Lower leg skin (tissue), 4 donors: ENCODE data around the gene PSRC1. TPM values are rescaled to one million over a fixed set of nuclear protein-coding genes. Genes with fewer than 3 reads are reported as not detected.

ENCODE experiments used
- DNase-seq, 2 donors: peaks; one replicate each; pipeline ENCODE4 v3.0.0-alpha.2; 2019; ENCODE audit warnings: low spot score in 2 of 2
- H3K4me3 ChIP-seq: fragments of 200-600 bp; sonication (generic); 2 replicates; pipeline ENCODE4 v1.5.1; 2017; ENCODE audit warnings: mild to moderate bottlenecking, low read depth; ENCODE audit not compliant: poor library complexity, severe bottlenecking
- POLR2A ChIP-seq, 2 donors: fragments of 450-650 bp; IDR thresholded peaks; one replicate each; pipeline ENCODE4 v1.6.1; 2016 to 2017; ENCODE audit warnings: antibody characterized with exemption in 2 of 2, mild to moderate bottlenecking in 1 of 2, moderate library complexity in 1 of 2
- WGBS, 2 donors: methylation state at CpG; one replicate each; pipeline ENCODE4 v1.1.5; 2018; 5-methylcytosine and 5-hydroxymethylcytosine counted together
- intact Hi-C: fragments of 100-400 bp; cut with DNase I; formaldehyde crosslinking; loops from one replicate; pipeline ENCODE4 v1.15.0; 2023; ENCODE audit warnings: low total_unique reads
- total RNA-seq, 4 donors: library from RNA; depleted of rRNA; stranded (reverse); fragments of >200 nt; gene quantifications; one replicate each; pipeline ENCODE4 v1.1.0, GENCODE V29; 2016
- TF ChIP-seq, protein P1 (sequence below), 3 donors: fragments of 450-650 bp; IDR thresholded peaks; one replicate each; pipeline ENCODE4 v1.5.1; 2016; ENCODE audit warnings: antibody characterized with exemption in 3 of 3, mild to moderate bottlenecking in 3 of 3, moderate library complexity in 2 of 3

PSRC1 gene
- total RNA-seq, 4 donors from 2014 or later, result 2.8 to 6.9 (median 5.3) TPM

DNA sequence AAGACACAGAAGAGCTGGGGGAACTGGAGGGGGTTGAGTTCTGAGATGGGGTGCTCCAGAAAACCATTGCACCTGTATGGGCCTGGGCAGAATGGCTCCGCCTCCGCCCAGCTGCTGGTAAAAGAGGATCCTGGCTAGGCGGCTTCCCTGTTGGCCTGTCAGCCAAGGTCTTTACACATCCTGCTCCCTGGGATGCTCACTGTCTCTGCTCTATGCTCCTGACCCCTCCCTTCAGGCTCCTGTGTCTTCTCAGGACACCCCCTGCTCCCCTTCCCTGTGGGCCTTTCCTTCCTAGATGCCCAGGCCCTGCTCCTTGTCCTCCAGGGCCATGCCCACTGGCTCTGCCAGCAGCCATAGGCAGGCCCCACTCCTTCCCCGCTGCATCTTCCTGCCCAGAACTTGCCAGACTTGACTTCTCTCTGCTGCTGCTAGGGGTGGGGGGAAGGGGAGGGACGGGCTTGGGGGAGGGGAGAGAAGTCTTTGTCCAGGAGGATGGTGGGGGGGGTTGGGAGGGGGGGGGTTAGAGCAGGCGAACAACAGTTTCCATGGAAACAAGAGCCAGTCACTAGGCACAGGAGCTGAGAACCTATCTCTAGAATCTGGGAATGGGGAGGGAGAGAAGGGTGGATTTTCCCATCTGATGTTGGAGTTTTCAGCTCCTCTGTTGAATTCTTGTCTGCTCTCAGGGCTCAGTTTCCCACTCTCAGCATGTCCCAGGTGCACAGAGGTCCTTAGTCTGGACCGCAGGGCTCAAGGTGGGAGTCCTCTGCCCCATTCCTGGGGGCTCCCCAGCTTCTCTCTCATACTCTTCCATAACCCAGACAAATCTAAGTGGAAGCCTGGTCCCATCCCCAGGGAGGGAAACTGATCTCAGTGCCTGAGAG is 23.0 kb downstream of the PSRC1 start:
- intact Hi-C loops, result loop anchor here (5.0 kb wide), 1 partner anchor 142 kb away; no protein-coding TSS in a partner anchor
- TF ChIP-seq POLR2A (IDR thresholded peaks at IDR 0.05), result no peak
- TF ChIP-seq, protein P1, sequence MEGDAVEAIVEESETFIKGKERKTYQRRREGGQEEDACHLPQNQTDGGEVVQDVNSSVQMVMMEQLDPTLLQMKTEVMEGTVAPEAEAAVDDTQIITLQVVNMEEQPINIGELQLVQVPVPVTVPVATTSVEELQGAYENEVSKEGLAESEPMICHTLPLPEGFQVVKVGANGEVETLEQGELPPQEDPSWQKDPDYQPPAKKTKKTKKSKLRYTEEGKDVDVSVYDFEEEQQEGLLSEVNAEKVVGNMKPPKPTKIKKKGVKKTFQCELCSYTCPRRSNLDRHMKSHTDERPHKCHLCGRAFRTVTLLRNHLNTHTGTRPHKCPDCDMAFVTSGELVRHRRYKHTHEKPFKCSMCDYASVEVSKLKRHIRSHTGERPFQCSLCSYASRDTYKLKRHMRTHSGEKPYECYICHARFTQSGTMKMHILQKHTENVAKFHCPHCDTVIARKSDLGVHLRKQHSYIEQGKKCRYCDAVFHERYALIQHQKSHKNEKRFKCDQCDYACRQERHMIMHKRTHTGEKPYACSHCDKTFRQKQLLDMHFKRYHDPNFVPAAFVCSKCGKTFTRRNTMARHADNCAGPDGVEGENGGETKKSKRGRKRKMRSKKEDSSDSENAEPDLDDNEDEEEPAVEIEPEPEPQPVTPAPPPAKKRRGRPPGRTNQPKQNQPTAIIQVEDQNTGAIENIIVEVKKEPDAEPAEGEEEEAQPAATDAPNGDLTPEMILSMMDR (IDR thresholded peaks at IDR 0.05), result no peak
- 69 to 71% methylated on average over 7 of the region's 7 CpGs for WGBS, 2 donors
- no peak for DNase-seq
- H3K4me3 ChIP-seq, result no peak overlapping the region

DNA sequence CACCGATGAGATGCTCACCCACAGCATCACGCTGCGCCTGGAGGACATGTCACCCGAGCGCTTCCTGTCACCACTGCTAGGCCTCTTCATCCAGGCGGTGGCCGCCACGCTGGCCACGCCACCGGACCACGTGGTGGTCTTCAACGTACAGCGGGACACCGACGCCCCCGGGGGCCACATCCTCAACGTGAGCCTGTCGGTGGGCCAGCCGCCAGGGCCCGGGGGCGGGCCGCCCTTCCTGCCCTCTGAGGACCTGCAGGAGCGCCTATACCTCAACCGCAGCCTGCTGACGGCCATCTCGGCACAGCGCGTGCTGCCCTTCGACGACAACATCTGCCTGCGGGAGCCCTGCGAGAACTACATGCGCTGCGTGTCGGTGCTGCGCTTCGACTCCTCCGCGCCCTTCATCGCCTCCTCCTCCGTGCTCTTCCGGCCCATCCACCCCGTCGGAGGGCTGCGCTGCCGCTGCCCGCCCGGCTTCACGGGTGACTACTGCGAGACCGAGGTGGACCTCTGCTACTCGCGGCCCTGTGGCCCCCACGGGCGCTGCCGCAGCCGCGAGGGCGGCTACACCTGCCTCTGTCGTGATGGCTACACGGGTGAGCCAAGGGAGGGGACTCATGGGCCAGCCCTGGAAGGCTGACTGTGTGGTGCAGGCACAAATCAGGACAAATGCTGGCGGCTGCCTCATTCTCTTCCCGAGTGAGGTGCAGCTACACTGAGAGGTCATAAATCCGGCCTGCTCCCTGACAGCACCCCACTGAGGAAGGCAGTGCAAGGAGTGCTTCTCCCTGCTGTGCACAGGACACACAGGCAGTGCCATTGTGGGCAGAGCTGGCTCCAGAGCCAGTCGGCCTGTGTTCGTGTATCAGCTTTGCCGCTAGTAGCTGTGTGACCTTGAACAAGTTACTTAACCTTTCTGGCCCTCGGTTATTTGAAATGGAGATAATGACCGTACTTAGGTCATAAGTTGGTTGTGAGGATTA is 24.2 kb downstream of the PSRC1 start:
- no peak overlapping the region for H3K4me3 ChIP-seq
- intact Hi-C loops, result no loop called here
- DNase-seq, result no peak
- WGBS, 2 donors, result 92 to 94% methylated on average over 65 to 68 of the region's 69 CpGs
- no peak for TF ChIP-seq POLR2A (IDR thresholded peaks at IDR 0.05)
- TF ChIP-seq, protein P1 (IDR thresholded peaks at IDR 0.05), result no peak

DNA sequence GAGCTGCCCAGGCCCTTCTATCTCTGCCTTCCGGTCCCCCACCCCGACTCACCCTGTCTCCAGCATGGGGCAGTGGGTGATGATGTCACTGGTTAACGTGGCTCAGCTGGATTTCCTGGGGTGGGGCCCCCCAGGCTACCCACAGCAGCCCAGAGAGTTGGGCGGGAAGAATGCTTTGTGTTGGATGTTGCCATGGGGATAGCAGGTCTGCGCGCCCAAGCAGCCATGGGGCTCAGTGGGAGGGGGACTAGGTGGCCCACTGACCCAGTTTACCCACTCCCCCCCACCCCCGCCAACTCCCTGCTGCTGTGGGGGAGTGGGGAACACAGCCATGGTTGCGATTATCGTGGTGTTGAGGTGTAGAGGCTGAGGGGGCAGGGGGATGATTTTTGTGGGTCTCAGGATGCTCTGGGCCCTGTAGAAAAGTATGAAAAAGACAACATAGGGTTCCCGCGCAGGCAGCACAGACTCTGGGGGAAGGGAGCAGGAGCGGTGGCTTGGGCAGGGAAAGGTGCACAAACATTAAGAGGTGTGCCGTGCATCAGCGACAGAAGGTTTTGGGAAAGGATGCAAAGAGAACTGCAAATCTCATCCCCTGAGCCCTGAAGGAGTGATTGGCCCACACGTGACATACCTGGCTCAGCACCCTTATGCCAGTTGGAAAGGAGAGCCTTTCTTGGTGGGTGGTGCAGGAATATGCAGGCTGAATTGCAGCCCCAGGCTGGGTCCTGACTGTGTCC is 25.1 kb downstream of the PSRC1 start:
- WGBS, 2 donors, result 50 to 56% methylated on average over 15 of the region's 15 CpGs

DNA sequence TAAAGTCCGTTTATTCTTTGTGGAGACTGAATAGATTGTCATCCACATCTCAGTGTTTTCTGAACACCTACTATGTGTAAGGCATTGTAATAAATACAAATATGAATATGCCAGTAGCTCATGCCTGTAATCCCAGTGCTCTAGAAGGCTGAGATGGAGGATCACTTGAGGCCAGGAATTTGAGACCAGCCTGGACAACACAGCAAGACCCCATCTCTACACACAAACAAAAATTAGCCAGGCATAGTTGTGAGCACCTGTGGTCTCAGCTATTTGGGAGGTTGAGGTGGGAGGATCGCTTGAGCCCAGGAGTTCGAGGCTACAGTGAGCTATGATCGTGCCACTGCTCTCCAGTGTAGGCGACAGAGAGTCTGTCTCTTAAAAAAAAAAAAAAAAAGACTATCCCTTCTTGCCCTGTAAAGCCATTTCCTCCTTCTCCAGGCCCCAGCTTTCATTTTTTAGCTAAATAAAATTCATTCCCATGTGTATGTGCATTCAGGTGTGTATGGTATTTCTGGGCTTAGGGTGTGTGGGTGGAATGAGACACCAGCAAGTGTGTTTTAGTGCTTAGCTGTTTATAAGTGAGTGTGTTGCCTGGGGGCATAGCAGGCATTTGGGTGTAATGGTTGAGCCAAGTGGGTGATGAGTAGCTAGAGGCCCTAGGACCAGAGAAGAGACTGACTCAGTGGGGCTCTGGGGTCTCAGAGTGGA is 25.8 kb downstream of the PSRC1 start:
- TF ChIP-seq, protein P1 (IDR thresholded peaks at IDR 0.05), result no peak
- TF ChIP-seq POLR2A (IDR thresholded peaks at IDR 0.05), result no peak
- H3K4me3 ChIP-seq, result no peak overlapping the region
- intact Hi-C loops, result no loop called here
- WGBS, 2 donors, result 68 to 75% methylated on average over 5 of the region's 5 CpGs
- DNase-seq, result no peak

More for the DNA sequence above, 25.1 kb downstream of the PSRC1 start:
- DNase-seq, result no peak
- intact Hi-C loops, result no loop called here
- TF ChIP-seq POLR2A (IDR thresholded peaks at IDR 0.05), result no peak
- TF ChIP-seq, protein P1 (IDR thresholded peaks at IDR 0.05), result no peak
- H3K4me3 ChIP-seq, result no peak overlapping the region

DNA sequence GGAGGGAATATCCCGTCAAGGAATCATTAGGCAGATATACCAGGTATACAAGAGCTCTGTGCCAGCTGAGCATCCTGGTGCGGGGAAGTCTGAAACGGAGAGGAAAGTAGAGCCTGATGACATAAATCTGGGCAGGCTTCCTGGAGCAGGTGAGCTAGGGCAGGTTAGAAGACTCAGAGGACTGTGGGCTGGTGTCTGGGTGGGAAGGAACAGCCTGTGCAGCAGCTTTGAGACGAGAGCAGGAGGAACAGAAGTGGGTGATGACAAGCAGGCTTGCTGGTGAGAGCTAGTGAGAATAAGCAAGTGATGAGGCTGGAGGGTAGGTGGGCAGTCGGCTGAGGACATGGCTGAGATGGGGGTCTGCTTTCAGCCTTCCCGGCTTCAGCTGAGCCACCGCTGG is 26.9 kb downstream of the PSRC1 start:
- WGBS, 2 donors, result 74 to 77% methylated on average over 7 of the region's 7 CpGs
- TF ChIP-seq POLR2A (IDR thresholded peaks at IDR 0.05), result no peak
- TF ChIP-seq, protein P1 (IDR thresholded peaks at IDR 0.05), result no peak
- no peak for DNase-seq
- no peak overlapping the region for H3K4me3 ChIP-seq
- intact Hi-C loops, result no loop called here
